CD4-positive, alpha-beta T cell treated with Interleukin-4 for 1 hour (primary cell): ENCODE data around the gene FOXO6.

Source experiments
- DNase-seq, 2 donors: peaks; one replicate each; pipeline ENCODE4 v3.0.0-alpha.2; 2020 to 2022

The FOXO6 gene

DNA sequence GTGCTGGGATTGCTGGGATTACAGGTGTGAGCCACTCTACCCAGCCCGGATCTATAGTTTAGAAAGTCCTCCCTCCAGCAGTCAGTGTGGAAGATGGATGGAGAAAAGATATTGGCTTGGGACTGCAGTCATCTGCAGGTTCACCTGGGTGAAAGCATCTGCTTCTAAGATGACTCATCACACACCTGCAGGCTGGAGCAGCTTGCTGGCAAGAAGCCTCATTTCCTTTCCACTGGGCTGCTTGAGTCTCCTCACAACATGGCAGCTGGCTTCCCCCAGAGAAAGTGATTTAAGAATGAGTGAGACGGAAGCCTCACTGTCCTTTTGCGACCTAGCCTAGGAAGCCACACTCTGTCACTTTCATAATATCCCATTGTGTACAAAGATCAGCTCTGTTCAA, 50.0 kb downstream of the FOXO6 start:
- DNase-seq, result no peak

DNA sequence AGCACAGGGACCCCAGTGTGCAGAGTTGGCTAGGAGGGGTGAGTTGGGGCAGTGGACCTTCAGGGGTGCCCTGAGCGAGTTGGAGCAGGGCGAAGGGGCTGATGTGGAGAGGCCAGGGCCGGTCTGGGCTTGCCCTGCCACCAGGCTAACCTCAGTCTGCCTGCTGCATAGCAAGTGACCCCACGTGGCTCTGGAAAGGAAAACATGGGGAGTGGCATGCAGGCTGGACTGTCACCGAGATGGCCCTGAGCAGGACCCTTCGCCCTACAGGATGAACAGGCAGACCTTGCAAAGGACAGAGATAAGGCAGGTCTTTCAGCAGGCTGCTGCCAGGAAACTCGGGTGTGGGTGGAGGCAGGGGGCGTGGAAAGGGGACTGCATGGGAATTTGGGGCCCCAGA, 51.5 kb downstream of the FOXO6 start:
- DNase-seq, result no peak

DNA sequence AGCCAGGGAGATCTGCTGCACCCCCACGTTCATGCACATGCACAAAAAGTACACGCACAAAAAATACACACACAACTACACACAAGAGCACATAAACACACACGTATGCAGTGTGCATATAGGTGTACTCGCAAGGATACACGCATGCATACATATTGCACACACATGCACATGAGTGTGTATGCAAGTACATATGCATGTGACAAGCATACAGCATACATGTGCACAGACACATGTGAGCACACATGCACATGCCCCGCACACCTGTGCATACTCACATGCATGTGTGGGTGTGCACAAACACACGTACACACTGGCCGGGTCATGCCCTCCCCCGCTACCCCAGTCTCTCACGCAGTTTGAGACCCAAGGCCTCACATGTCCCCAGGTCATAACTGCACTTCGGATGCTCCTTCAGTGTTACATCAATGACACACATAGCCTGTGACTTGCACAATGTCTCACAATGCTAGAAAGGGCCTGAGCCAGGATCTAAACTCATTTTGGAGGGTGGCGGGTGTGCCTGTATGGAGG, 52.6 kb downstream of the FOXO6 start:
- no peak for DNase-seq

DNA sequence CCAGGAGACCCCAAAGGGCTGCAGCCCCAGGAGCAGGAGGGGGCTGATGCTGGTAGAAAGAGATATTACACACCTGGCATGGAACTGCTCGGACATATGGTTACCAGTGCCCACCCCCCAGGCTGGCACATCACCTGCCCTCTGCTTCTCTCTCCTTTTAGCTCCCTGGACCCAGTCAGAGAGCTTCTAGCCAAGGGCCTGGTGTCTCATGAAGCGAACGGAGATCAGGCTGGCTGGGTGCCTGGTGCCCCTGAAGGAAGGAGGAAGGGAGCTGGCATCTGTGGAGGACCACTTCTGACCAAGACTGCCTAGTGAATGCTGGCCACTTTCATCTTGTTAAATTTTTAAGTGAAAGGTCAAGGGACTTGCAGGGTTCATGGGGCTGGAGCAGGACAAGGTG, 53.1 kb downstream of the FOXO6 start:
- no peak for DNase-seq

DNA sequence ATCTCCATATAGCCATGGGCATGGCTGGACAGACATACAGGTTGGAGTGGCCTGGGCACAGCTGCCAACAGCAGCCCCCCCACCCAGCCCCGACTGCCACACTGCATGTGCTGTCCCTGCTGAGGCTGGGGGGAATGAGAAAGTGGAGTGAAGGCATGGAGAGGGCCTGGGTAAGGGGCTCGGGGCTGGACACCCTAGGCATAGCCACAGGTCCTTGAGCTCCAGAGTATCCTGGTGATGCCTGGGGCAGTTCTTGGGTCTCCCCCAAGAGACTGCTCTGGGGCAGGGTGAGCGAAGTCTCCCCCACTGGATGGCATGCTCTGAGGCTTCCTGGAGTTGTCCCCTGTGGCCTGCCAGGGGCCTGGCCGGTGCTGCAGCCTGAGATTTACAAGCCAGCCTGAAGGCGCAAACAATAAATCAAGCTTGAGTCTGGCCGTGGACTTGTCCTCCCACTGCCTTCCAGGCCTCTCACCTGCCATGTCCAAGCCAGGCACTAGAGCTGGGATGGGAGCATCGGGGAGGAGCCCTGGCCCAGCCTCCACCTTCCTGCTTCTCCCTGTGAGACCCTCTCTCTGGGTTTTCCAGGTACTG, 53.6 kb downstream of the FOXO6 start:
- DNase-seq, result no peak

DNA sequence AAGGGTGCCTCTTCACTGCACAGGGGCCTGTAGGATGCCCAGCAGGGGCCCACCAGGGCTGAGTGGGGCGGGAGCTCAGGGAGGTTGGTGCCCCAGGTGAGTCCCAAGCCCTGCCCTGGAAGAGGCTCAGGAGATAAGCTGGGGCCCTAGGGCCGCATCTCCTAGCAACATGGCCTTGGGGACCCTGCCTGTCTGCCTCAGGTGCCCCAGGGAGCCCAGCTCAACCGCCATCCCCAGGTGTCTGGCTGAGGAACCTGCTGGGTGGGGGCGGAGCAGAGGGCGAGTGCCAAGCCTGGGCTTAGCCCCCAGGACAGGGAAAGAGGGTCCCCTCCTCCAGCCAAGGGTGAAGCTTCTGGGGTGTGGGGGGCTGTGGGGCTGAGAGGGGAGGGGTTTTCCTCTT, 54.8 kb downstream of the FOXO6 start:
- no peak for DNase-seq

DNA sequence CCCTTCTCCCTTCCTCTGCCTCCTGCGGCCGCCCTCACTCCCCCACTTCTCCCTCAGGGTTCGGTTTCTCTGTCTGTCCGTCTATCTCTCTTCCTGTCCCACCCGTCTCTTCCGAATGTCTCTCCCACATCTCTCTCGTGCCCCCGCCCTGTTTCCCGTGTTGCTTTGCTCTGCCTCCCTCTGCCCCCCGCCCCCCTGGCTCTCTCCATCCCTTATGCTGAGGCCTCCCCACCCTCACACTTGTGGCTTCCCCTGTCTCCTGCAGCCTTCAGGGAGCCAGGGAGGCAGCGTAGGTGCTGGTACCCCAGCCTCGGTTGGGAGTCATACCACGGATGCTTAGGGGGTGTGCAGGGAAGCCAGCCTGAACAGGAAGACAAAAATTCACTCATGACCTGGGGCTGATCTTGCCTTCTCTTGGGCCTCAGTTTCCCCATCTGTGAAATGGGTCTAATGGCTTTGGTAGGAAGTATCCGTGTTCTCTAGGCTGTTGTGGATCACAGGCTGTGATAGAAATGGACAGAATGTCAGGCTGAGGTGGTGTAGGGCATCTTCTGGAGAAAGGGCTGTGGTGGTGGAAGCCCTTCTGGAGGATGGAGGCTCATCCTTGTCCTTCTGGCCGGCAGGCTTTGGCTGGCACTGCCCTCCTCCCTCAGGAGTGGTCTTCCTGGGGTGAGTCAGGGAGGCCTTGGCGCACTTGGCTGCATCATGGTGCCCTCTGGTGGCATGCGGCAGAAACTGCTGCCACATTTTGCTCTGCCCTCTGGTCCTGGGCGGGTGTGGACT, 55.5 kb downstream of the FOXO6 start:
- peak; percentile 56 to 67 for DNase-seq

DNA sequence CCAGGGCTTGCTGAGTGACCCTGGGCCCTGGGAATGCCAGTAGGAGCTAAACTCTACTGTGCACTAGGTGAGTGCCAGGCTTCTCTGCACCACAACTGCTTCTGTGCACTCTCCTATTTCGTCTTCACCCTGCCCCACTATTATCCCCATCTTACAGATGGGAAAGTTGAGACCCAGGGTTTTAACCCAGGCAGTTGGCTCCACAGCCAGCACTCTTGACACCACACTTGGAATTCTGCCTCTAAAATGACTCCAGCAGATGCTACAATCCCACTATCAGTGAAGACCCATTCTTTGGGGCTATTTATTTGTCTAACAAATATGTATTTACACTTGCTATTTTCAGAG, 56.1 kb downstream of the FOXO6 start:
- no peak for DNase-seq

DNA sequence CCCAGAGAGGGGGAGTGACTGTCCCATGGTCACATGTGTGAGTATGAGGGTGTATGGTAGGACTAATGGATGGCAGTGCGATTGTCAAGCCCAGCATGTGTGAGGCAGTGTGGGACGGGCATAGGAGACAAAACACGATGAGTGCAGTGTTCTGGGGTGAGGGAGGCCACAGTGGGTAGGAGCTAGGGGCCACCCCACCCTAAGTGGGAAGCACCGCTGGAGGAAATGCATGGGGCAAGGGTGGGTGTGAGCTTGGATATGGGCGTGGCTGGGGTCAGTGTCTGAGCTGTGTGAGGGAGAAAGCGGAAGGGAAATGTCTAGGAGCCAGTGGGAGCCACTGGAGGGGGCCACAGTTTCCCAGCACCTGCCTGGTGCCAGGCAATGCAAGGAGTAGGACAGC, 56.5 kb downstream of the FOXO6 start:
- DNase-seq, result no peak

DNA sequence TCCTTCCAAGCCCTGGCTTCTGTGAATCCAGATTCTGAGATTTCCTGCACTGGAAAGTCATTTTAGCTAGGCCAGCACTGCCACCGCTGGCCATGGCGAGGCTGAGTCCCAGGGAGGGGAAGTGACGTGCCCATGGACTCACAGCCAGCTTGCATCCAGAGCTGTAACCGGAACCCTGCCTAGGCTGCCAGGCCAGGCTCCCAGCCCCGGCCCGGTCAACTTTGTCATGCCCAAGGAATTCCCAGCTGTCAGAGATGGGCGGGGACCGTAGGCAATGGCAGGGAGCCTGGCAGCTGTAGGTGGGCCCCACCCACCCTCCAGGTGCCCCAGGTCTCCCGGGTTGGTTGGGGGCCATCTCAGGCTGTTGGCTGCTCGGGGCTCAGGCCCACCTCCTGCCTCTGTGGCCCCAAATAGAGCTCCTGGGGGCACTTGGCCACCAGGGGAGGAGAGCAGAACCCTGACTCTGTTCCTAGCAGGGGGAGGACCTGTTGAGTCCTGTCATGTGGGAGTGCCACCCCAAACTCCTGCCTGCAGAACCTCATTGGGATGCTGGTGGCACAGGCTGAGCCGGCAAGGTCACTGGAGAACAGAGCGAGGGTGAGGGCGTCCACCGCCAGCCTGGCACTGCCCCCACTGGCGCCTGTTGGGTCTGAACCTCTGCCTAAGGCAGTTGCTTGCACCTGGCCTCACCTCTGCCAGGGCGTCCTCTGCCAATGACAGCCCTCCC, 57.8 kb downstream of the FOXO6 start:
- no peak for DNase-seq

DNA sequence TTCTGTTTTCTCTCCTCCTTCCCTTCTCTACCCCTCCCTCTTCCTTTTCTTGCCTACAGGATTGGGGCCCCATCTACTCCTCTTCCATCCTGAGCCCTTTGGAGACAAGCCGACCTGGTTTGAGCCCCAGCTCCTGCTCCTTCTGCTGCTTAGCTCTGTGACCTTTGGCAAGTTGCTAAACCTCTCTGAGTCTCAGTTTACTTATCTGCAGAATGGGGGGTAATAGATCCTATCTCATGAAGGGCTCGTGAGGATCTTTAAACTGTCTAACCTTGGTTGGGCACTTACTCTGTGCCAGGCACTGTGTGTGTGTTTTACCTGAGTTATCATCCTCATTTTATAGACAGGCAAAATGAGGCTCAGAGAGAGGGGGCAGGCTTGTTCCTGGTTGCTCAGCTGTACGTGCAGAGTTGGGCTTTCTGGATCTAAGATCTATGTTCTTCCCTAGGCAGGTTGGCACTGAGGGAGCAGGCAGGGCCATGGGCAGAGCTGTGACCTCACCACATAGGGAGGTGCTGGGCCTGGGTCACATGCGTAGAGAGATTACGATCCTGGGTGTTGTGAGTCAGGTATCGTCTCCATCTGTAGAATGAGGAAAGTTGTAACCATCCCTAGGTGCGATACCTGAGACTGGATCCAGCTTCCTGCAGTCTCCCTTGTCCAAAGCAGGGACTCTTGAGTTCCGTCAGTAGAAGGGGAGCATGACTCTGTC, 58.5 kb downstream of the FOXO6 start:
- DNase-seq, result no peak

DNA sequence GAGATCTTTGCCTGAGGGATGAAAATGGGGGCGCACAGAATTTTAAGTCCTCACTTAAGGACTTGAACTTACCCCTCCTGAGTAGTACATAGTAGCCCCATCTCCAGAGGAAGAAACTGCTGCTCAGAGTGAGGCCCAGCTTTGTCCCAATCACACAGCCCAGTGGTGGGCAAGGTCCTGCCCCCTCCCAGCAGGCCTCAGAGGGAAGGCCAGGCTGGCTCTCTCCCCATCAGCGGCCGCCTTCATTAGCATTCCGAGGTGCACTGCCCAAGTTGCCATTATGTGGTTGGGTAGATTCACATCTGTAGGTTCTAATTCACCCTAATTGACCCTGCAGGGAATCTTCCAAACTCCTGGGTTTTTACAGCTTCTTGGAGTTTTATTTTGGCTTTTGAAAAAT, 59.1 kb downstream of the FOXO6 start:
- no peak for DNase-seq

DNA sequence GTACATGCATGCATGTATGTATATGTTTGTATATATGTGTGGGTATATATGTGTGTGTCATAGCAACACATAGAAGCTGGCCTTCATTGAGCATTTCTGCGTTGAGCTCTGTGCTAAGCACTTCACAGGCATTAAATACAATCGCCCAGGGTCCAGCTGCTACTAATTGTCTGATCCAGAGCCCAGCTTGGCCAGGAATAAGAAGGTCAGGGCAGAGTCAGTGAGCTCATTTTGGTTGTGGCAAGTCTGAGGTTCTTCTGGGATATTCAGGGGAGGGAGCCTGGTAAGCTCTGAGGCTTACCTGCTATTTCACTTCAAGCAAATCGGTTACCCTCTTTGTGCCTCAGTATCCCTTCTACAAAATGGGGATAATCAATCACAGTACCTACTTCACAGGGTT, 59.6 kb downstream of the FOXO6 start:
- no peak for DNase-seq

DNA sequence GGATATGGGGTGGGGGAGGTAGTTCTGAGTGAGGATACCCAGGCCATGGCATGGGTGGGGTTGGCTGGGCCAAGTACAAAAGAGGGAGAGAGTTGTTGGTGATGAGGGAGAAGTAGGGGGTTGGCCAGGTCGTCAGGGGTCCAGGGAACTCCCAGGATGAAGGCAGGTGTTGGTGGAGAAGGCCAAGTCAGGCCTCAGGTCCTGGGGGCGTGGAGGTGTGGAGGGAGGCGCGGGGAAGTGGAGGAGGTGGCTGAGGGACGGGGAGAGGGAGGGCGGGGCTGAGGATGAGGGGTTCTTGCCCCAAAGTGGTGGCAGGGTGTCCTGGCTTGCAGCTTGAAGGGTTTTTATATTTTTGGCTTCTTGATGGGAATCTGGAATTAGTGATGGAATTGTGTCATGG, 61.1 kb downstream of the FOXO6 start:
- DNase-seq, result no peak

DNA sequence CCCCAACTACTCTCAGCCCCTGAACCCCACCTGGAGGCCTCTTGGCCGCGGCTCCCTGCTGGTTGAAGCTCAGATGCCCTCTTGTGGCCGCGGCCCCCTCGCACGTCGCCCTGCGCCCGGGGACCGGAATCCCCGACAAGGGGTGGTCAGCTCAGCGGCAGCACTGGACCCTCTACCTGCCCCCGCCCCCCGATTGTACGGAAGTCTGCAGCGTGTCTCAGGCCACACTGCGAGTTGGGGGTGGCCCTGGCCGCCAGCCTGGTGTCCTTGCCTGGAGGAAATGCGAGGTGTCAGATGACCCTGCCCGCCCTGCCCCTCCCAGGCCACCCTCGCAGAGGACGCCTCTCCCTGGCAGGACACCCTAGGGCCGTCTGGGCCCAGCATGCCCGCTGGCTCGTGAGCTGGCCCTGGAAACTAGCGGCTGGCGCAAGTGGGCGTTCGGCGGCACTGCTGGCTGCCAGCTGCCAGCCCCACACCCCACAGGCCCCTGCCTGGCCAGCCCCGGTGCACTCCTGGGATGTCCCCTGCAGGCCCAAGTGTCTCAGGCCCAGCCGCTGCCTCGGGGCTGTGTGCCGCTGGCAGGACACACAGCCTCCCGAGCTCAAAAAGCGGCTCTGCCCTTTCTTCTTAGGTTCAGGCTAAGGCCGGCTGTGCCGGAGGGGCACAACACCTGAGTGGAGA, 62.4 kb downstream of the FOXO6 start:
- no peak for DNase-seq

DNA sequence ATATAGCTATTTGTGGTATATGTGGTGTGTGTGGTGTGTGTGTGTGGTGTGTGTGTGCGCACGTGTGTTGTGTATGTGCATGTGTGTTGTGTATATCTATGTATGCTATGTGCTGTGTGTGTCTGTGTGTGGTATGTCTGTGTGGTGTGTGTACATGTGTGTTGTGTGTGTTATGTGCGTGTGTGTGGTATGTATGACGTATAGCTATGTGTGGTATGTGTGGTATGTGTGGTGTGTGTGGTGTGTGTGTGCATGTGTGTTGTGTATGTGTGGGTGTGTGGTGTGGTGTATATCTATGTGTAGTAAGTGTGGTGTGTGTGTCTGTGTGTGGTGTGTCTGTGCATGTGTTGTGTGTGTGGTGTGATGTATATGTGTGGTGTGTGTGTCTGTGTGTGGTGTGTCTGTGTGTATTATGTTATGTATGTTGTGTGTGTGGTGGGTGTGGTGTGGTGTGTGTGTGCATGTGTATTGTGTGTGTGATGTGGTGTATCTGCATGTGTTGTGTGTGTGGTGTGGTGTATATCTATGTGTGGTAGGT, 63.4 kb downstream of the FOXO6 start:
- DNase-seq, result no peak

DNA sequence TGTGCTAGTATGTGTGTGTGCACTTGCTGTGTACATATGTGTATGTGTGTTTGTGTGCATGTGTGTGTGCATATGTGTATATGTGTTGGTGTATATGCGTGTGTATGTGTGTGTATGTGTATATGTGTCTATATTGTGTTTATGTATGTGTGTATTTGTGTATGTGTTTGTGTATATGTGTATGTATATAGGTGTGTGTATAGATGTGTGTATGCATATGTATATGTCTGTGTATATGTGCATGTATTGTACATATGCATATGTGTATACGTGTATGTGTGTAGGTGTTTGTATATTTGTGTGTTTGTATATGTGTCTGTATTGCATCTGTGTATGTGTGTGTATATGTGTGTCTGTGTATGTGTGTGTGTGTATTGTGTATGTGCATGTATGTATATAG, 64.1 kb downstream of the FOXO6 start:
- no peak for DNase-seq

DNA sequence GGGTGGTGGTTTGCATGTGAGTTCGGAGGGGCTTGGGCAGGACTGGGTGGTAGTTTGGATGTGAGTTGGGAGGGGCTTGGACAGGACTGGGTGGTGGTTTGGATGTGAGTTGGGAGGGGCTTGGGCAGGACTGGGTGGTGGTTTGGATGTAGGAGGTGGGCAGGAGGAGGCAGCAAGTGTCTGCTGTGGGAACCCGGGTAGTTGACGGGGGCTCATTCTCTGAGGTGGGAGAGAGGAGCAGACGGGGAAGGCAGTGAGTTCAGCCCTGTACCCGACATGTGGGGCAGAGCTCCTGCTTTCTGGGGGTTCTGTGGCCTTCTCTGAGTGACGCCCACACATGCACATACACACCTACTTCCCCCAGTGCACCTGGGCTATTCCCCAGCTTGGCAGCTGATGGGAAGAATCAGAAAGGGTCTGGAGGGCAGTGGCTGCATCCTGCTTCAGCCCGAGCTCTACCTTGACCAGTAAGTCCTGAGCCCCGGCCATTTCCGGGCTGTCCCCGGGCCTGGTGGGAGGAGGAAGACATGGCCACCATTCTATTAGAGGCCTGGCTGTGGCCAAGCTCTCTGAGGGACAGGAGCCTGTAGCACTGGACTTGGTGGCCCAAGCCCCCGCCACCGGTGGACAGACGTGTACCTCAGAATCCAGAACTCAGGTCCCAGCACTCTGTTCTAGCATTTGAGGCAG, 65.1 kb downstream of the FOXO6 start:
- no peak for DNase-seq

DNA sequence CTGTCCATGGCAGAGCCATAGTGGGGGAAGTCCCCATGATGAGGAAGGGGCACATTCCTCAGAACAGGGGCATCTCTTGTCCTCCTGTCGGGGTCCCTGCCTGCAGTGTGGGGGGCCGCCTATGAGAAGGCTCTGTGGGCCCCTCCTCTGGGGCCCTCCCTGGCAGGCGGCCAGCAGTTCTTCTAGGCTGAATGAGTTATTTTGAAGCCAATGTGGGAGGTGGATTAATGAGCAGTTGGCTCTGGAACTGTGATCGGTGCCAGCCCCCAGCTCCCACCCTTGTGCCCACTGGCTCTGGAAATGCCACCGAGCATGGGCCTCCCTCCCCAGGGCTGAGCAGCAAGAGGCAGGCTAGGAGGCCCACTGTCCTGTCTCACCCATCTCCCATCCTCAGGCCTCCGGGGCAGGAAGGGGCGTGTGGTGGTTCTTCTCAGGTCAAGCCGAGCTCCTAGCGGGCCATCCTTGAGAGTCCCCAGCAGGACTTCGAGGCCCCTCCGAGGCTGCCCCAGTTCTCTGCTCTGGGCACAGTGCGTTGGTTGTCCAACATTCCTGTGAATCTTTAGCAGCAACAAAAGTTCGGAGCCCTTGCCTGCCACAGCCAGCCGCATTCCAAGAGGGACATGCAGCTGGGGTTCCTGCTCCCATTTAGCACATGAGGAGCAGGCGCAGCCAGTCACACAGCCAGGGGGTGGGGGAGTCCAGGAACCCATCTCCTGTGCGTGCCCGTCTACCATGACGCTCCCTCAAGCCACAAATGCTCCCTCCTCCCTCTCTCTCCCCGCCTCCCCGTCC, 66.1 kb downstream of the FOXO6 start:
- no peak for DNase-seq

DNA sequence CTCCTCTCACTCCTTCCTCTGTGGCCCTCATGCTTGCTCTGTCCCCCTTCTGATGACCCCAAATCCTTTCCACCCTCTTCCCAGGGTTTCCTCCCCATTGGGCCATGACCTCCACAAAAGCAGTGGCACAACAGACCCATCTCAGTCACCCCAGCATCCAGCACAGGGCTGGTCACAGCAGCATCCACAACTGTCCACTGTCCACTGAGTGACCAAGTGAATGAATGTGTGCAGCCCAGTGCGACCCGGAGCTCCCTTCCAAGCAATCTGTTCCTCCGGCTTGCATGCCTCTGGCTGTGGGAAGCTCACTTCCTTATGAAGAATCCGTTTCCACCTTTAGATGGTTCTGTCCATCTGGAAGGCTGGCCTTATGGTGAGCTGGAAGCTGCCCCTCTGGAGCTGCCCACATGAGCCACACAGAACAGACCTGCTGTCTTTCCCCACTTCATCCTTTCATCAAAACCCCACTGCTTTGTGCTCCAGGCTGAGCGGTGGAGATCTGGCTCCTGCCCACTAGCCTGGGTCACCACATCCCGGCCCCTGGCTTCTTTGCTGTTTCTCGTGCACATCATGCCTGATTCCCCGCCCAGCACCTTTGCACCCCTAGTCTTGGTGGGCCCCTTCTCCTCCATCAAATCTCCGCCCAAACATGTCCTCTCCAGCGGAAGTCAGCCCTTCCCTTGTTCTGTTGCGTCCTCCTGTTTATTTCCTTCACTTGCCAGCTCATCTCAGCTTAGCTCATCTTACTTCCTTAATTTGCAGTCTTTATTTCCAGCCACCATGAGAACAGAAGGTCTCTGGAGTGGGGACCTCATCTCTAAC, 66.9 kb downstream of the FOXO6 start:
- DNase-seq, result peak in 1 of 2 donors; percentile 18
